Islet of Langerhans (tissue), 1 donor: ENCODE results near the gene GIPC1.

ENCODE experiments used
- FAIRE-seq: peaks from one replicate; lab custom pipeline; 2011; peaks lifted over from hg19 to GRCh38; lab: Jason Lieb, UNC

Gene GIPC1

DNA sequence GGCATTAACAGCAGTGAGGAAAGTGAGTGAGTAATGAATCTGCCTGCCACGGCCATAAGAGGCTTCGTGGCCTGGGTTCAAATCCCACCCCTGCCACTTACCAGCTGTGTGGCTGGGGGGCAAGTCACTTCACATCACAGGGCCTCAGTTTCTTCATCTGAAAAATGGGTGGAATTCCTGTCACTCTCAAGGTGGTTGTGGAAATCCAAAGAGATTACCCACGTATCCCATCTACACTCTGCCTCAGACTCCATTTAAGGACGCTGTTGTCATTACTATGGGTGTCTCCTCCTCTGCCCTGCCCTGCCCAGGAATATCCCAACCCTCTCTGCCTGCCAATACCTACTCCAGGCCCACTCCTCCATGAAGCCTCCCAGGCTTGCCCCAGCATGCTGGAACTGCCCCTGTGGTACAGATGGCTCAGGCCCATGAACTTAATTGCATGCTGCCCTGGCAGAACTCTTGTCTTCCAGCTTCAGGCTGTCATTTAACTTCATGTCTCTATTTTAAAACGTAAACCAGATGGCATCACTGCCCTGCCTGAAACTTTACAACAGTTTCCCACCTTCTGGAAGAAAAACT lies 3.1 kb downstream of the GIPC1 start:
- no peak for FAIRE-seq

- FAIRE-seq, result no peak
Measured at GRCh38 chr19:14487370-14488125, 8.4 kb downstream of the GIPC1 start.

- FAIRE-seq, result no peak
Measured at GRCh38 chr19:14482172-14482941, 13.6 kb downstream of the GIPC1 start.

- FAIRE-seq, result no peak
Measured at GRCh38 chr19:14480700-14481079, 15.2 kb downstream of the GIPC1 start.

GRCh38 chr19:14479975-14480699 lies 15.8 kb downstream of the GIPC1 start:
- no peak for FAIRE-seq

- FAIRE-seq, result no peak
Measured at GRCh38 chr19:14479309-14479974, 16.5 kb downstream of the GIPC1 start.

GRCh38 chr19:14478113-14478545 lies 17.8 kb downstream of the GIPC1 start:
- no peak for FAIRE-seq

DNA sequence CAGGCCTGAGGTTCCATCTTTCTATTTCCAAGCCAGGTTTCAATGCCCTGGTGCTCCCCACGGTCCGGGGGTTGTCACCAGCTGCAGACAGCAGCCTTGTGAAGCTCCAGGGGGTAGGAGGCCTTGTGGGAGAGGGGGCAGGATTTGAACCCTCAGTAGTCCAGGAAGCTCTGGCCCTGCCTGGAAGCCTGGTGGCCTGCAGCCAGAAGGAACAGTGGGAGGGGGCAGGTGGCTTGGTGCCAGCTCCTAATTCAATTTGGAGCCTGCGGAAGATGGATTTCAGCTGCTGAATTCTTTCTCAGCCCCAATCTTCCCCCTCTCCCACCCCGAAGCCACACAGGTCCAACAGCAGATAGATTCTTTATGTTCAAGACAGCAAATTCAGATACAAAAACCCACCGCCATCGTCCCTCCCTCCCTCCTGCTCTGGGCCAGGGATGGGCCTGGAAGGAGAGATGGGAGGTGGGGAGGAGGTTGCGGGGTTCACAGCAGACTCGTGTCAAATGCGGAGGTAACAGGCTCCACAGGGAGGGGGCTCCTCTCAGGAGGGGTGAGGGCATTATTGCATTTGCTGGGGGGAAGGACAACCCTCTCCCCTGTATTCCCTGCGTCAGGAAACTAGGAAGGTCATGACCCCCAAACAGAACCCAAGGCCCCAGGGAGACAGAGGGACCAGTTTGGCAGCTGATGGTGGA lies 18.4 kb downstream of the GIPC1 start:
- no peak for FAIRE-seq

DNA sequence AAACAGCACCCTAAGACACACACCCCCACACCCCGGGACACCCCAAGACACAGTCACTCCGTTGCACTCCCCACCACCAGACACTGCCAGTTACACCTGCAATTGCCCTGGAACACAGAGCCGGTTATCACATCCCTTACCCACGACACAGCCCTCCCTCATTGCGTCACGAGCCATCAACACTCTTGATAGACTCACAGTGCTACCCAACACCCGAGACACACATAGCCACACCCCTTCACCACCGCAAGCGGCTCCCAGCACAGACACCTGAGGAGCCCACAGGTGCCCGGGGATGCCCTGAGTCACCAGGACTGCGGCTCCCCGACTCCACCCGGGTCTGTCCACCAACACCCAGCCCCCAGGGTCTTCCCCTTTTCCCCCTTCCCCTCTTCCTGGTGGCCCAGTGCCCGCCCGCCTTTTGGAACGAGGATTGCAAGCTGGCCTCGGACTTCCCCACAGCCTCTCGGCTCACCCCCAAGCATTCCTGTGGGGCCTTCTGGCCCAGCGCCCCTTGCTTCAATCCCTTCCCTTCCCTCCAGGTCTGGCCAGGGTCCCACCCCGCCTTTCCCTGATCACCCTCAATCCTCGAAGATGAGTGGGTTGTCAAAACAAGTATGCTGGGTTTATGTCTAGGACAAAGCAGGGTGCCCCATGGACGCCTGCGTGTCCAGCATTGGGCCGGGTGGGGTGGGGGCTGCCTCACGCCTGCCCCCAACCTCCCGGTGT lies 19.1 kb downstream of the GIPC1 start:
- FAIRE-seq, result no peak

DNA sequence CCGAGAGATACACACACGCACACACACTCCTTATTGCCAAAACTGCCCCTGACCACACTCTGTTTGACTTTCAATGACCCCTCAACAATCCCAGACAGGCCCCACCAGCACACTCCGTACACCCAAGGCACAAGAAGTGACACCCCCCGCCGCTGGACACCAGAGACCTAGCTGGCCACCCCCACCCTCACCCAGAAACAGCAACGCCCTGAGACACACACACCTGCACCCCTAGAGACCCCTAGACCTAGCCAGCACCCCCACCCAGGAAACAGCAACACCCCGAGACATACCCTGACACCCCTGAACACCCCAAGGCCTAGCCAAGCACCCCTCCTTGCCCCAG lies 19.6 kb downstream of the GIPC1 start:
- FAIRE-seq, result no peak

DNA sequence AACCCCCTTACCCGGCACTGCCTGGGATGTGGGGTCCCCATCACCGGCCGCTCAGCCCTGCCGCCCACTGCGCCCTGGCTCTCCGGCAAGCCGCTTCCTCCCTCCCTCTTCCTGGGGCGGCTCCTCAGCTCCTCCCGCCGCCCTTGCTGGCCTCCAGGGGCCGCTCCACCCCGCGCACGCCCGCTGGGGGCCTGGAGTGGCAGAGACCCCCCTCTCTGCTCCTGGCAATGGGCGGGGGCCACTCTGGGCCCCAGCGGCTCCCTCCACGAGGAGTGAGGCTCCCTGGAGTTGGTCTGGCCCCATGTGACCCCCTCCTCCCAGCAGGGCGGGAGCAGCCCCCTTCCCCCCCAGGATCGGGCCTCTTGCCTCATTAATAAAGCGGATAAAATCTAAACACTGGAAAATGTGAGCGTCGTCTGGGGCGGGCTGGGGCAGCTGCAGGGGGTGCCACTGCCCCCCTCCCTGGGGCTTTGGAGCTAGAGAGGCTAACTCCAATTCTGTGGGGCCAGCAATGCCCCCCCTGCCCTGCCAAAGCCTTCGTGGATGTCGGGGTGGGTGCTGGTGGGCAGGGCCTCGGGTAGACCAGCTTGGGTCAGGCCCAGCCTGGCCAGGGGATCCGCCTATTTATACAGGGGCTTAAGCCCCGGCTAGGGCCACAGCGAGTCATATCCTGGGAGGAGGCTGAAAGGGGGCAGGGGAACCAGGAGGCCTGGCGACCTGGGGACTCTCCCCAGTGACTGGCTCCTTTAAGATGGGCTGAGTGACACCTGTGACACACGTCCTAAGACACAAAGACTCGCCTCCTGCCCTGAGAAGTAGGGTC lies 20.5 kb downstream of the GIPC1 start, which contains the start of gene PTGER1:
TSS of gene PTGER1 (minus strand) at position 104 of the 823 bp plus-strand sequence. CDS start 1,034 bp downstream, outside the sequence.
- FAIRE-seq, result no peak

DNA sequence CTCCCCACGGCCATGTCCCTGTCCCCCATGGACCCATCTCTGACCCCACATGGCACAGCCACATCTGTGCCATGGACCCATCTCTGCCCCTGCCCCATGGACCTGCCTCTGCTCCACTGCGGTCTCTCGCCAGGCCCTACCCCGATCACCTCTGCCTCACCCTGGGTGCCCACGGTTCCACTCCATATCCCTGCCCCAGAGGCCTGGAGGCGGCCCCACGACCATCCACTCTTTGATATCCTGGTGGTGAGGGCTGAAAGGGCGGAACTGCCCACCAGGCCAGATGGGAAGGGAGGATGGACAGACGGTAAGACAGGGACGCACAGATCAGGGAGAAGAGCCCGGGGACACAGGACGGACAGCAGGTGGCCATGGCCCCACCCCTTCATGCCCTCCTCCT lies 21.1 kb downstream of the GIPC1 start:
- no peak for FAIRE-seq

GRCh38 chr19:14473978-14474578 lies 21.8 kb downstream of the GIPC1 start:
- no peak for FAIRE-seq

GRCh38 chr19:14473073-14473977 lies 22.6 kb downstream of the GIPC1 start:
- no peak for FAIRE-seq

DNA sequence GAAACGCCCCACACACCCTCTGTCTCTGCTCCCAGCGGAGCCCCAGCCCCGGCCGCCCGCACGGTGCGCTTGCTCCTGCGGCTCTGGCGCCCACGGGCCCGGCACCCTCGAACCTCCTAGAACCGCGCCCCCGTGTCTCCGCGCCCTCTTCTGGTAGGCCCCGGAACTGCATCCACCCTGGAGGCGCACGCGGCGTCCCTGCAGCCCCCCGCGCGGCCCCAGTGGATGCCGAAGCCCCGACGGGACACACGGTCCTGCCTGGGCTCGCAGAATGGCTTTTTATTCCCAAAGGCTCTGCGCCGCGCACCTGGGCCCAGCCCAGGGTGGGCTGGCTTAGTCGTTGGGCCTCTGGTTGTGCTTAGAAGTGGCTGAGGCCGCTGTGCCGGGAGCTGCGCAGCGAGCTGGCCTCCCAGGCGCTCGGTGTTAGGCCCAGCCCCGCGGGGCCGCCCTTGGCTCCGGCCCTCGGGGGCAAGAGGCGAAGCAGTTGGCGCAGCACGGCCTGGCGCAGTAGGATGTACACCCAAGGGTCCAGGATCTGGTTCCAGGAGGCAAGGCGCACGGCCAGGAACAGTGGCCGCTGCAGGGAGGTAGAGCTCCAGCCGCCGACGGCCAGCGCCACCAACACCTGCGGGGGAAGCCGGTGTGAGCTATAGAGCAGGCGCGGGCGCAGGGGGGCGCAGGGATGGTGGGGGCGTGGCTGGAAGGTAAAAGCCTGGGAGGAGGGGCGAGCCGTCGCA lies 23.6 kb downstream of the GIPC1 start:
- FAIRE-seq, result no peak

- FAIRE-seq, result no peak
Measured at GRCh38 chr19:14471436-14472187, 24.3 kb downstream of the GIPC1 start.
